ENCODE data around the gene RPIA.
A peak's percentile ranks its signal among the peaks of the same experiment; 100 is the strongest.
"Not testable (repeated sequence)": the region's sequence is repeated elsewhere in the genome, so short reads cannot be mapped to it uniquely, and the experiment has no call there.

The RPIA gene

GRCh38 chr2:88735853-88736252 lies 44.4 kb downstream of the RPIA start:
- DNase-seq (ENCODE audit: low spot score) = peak; percentile 20

DNA sequence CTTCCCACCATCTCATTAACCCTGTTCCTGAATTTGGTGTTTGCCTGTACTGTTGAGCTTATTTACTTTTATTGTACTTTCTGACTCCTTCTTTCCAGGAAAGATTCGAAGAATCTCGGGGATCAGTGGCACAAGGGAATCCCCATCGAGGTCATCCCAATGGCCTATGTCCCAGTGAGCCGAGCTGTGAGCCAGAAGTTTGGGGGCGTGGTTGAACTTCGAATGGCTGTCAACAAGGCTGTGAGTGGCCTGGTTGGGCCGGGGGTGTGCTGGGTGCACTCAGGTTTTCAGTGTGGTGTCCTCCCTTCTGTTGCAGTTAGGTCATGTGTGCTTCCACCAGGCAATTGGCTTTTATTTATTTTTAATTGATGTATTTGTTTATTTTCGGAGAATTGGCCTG lies 45.0 kb downstream of the RPIA start:
- no peak for DNase-seq (ENCODE audit: low spot score)

DNA sequence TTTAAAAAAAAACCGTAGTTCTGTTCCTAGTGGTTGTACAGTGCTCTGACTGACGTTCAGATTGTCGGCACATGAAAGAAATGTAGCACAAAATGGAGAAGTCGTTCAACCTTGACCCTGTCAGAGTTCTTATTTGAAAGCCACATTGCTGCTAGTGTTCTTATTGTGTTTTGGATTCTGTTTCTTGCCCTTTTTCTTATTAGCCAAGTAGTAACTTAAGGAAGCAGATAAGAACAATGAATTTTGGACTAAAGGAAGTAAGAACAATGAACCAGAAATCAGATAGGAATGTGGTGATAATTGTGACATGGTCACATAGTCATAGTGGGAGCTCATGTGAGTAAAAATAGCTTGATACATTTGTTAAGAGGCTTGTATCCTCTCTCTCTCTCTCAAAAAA lies 45.9 kb downstream of the RPIA start:
- DNase-seq (ENCODE audit: low spot score) = no peak

DNA sequence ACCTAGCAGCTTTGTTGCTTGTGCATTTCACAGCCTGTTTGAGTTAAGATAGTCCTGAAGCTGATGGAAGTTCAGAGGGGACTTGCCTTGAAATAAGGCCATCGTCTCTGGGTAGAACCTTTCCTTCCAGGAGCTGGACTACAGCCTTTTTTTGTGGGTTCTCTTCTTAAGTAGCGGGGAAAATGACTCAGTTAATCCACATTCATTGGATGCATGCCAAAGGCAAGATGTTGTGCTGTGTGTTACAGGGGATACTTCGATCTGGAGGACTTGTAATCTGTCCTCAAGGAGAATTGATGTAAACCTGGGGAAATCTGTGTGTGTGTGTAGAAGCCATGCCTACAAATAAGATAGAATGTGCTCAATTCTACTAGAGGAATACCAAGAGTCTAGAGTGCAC lies 46.8 kb downstream of the RPIA start:
- DNase-seq (ENCODE audit: low spot score) = no peak

- DNase-seq (ENCODE audit: low spot score) = peak; percentile 49
Observed at GRCh38 chr2:88739985-88740600, 48.6 kb downstream of the RPIA start.

GRCh38 chr2:88746929-88747490 lies 55.5 kb downstream of the RPIA start:
- no peak for DNase-seq (ENCODE audit: low spot score)

GRCh38 chr2:88747990-88748389 lies 56.5 kb downstream of the RPIA start:
- no peak for DNase-seq (ENCODE audit: low spot score)

DNA sequence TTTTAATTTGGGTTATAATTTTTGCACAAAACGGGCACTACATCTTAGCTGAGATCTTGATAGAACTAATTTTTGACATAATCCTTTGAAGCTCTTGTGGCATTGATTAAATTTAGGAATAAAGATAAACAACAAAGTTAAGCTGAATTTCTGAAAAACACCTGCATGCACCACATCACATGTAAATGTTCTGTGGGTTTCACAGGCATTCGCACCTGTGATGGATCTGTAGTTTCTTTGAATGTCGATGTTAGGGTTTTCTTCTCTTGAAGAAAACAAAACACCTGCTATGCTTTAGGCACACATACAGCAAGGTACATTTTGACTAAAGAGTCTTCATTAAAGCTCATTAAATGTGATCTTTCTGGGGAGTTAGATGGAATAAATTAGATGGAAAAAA lies 60.3 kb downstream of the RPIA start:
- DNase-seq (ENCODE audit: low spot score) = no peak

- no peak for DNase-seq (ENCODE audit: low spot score)
Observed at GRCh38 chr2:88753833-88754584, 62.5 kb downstream of the RPIA start.

DNA sequence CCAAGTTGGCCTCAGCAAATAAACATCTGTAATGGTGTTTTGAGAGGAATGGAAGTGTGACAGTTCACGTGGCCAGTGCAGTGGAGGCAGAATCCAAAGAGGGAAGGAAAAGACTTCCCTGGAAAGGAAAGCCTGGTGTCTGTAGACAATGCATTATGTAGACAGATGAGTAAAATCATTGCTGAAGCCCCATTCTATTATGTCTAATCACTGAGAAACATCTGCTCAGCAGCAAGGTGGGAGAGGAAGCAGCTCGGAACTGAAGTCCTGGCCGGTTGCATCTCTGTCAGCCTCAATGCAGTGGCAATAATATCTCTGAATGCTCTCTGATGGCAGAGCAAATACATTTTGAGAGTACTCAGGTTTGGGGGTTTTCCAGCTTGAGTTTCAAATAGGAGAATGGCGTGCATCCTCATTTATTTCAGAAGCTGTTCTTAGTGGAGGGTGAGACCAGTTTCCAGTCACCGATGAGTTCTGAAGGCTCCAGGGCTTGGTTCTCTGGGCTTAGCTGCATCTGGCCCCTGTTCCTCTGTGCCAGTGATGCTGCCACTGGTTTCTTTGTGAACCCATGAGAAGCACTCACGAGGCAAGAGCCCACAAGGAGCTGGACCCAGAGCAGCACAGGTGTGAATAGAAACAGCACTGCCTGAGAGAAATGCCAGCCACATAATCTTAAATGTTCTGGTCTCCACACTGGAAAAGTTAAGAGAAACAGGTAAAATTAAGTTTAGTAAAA lies 63.3 kb downstream of the RPIA start:
- no peak for DNase-seq (ENCODE audit: low spot score)

DNA sequence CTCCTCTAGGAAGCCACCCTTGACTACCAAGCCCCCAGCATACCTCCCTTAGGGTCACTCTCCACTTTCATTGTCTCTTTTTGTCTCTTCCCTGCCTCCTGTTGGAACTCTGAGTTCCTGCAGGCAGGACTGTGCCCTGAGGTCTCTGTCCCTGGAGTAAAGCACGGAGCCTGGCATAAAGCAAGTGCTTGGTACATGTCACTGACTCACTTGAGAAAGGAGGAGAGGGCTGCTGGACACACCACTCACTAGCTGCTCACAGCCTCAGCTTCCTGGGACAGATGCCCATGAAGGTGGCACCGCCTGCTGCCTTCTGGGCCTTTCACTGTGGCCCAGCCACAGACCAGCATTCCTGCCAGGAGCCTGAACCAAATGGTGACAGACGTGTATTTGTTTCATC lies 64.4 kb downstream of the RPIA start:
- no peak for DNase-seq (ENCODE audit: low spot score)

DNA sequence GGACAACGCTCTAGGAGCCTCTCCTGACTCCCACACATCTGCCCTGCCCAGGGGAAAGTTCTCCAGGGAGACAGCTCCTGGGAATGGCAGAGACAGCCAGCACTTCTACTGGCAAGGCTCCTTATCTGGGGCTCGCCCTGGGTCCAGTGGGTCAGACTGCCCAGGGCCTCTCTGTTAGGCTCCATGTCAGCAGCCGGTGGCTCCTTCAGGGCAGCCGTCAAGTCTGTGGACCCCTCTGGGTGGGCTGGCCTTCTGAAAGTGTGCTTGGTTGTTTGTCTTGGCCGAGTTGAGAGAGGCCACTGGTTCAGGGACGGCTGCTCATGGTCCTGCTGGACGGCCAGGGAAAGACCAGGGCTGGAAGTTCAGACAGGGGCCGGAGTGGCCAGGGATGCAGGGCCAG lies 65.6 kb downstream of the RPIA start:
- DNase-seq (ENCODE audit: low spot score) = no peak

GRCh38 chr2:88758702-88759101 lies 67.2 kb downstream of the RPIA start:
- DNase-seq (ENCODE audit: low spot score) = not testable (repeated sequence)

GRCh38 chr2:88760819-88761598 lies 69.5 kb downstream of the RPIA start:
- DNase-seq (ENCODE audit: low spot score) = no peak

DNA sequence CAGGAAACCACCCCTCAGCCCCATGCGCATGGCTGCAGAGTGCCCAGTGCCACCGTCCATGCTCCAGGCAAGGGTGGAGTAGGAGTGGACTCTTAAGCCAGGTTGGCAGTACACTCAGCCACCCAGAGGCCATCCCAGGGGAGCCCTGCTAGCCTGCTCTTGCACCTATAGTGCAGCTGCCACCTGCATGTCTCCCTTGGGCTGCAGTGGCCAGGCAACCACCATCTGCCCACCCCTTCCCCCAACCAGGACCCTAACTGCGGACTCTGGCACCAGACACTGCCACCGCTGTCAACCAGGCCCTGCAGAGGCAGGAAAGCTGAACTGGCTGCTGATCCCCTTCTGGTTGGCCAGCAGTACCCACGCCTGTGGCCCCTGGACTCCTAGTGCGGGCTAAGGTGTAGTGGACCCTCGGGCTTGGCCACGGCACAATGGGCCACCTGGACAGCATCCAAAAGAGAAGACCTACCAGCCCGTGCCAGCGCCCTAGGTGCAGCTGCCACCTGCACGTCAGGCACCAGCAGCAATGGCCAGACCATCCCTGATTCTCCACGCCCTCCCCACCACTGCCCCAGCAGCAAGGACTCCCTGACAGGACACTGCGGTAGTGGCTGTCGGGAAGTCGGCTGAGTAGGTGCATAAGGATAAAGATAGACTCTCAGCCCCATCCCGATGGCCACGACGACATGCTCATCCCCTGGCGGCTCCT lies 72.8 kb downstream of the RPIA start:
- no peak for DNase-seq (ENCODE audit: low spot score)

DNA sequence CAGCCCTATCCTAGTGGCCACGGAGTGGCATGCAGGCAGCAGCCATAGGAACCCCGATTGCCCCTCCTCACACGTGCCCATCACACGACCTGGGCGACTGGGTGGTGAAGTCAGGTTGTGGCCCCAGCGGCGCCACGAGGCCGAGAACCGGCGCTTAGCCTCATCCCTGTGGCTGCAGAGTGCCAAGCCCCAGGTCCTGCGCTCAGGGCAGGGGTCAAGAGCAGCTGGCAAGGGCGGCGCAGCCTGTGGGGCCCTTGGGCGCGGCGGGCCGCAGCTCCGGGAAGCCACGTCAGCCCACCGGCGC lies 73.3 kb downstream of the RPIA start:
- DNase-seq (ENCODE audit: low spot score) = no peak

DNA sequence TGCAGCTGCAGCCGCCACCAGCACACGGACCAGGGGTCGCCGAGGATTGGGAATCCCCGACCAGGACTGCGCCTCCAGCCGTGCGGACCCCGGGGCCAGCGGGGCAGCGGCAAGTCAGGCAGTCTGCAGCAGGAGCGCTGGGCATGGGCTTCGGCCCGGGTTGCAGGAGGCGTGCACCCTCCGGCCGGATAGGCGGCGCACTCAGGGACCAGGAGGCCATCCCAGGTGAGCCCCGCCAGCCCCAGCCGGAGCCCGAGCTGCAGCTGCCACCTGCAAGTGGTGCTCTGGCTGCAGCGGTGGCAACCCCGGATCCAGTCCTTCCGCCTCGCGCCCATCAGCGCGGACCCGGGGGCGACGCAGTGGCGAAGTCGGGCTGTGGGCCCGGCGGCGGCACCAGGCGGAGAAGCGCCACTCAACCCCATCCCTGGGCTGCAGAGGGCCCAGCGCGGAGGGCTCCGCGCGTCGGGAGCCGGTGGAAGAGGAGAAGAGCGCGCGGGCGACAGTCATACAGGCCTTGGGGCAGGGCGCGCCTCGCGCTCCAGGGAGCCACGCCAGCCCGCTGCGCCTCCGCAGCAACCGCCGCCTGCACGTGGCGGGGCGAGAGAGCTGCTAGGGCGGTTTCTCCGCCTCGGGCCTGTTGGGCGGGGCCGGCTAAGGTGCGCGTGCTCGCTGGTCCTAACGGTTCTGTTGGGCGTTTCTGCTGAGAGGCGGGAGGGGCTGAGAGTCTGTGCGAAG lies 73.8 kb downstream of the RPIA start:
- DNase-seq (ENCODE audit: low spot score) = no peak

DNA sequence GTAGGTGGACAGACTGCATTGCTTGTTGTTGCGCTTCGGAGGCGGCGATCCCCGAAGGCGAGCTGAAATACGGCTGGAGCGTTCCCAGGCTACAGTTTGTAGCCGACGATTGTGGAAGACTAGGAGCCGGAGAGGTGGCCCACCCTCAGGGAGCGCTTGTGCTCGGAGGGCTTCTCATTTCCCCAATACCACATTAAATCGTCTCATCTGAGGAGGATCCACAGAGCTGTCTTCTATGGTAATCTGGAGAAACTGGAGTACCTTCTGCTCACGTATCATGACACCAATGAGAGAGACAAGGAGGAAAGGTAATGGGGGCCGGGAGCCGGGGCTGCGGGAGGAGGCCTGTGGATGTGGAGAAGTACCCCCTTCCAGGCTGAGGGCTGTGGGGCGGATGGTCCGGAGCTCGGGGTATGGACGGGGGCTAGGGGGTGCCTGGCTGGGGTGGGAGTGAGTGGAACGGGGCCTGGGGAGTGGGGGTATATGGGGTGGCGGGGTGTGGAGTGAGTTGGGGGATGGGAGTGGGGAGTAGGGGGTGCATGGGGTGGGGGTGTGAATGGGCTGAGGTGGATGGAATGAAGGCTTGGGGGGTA lies 74.5 kb downstream of the RPIA start:
- DNase-seq (ENCODE audit: low spot score) = not testable (repeated sequence)

- DNase-seq (ENCODE audit: low spot score) = no peak
Observed at GRCh38 chr2:88770016-88770415, 78.5 kb downstream of the RPIA start.

DNA sequence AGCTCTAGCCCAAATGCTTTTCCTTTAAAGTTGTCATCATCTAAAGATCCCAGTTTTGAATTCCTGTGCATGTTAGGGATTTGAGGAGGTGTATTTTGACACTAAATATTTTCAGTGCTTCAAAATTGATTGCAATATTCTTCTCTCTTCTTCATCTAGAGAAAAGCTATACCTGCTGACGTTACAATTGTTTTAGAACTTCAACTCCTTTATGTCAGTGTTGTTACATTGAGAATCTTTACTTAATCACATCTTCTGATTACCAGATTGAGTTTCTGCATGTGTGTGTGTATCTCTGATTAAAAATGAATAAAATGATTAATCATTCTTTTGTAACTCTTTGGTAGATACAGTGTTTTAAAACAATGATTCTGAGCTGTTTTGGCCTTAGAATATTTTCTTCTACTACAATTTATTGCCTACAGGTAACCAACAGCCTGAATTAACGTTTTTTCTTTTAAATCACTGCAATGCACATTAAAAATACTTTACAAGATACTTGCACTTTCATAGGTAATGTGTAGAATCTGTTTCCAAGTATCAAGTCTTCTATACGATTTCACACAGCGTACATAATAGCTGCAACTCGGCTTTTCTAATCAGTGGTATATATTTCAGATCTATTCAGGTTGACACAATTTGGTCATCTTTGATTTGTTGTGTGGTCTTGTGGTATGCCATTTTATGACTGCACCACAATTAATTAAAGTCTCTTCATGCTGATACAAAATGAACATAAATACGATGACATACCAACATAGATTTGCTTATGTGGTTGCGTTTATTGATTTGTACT lies 82.0 kb downstream of the RPIA start:
- not testable (repeated sequence) for DNase-seq (ENCODE audit: low spot score)
